Fibroblast of lung (primary cell): ENCODE measurements around the gene ARHGEF10L.

ENCODE experiments used
- CTCF ChIP-seq, 2 donors: IDR thresholded peaks in 1 of 2; conservative IDR thresholded peaks in 1 of 2; 1 replicate in 1 of 2; 2 replicates in 1 of 2; pipeline ENCODE4 v1.5.1; 2011 to 2012; ENCODE audit warnings: low read length in 2 of 2, control low read depth in 1 of 2, inconsistent platforms in 1 of 2, low read depth in 1 of 2, mild to moderate bottlenecking in 1 of 2
- EZH2 ChIP-seq: IDR thresholded peaks from 2 replicates; pipeline ENCODE4 v1.5.1; 2012; ENCODE audit warnings: low read length, control low read depth, mild to moderate bottlenecking; ENCODE audit errors: missing control alignments

- TF ChIP-seq CTCF (conservative IDR thresholded peaks at IDR 0.05 in 1 of 2, IDR thresholded peaks at IDR 0.05 in 1 of 2; ENCODE audit: low read depth in 1 of 2, low read length in 2 of 2) = peak in 1 of 2 donors; percentile 15
- no peak for TF ChIP-seq EZH2
Observed at GRCh38 chr1:17507915-17508314, 31.6 kb upstream of the ARHGEF10L start.
